Lung (tissue), 12 donors: Measurements from ENCODE around the gene GAB3. TPM values are rescaled to one million over a fixed set of nuclear protein-coding genes. Genes with fewer than 3 reads are reported as not detected.

Experiments used
- ATAC-seq: fragments of 200-7000 bp; cut with Tn5 transposase; one replicate; pipeline ENCODE4 v1.9.1; 2020; ENCODE audit warnings: moderate number of reproducible peaks; ENCODE audit not compliant: insufficient read depth, low FRiP score
- DNase-seq, 3 donors: peaks; one replicate each; pipeline ENCODE4 v3.0.0-alpha.2; 2013 to 2017
- H3K27ac ChIP-seq, 2 donors: one replicate each; pipeline ENCODE4 v1.5.1; 2013; ENCODE audit warnings: mild to moderate bottlenecking in 2 of 2, moderate library complexity in 2 of 2, control low read depth in 1 of 2, inconsistent platforms in 1 of 2, low read depth in 1 of 2, low read length in 1 of 2
- H3K27me3 ChIP-seq, 3 donors: one replicate each; pipeline ENCODE4 v1.5.1; 2013; ENCODE audit warnings: low read length in 2 of 3; ENCODE audit not compliant: control insufficient read depth in 3 of 3, insufficient read depth in 3 of 3
- H3K36me3 ChIP-seq, 4 donors: one replicate each; pipeline ENCODE4 v1.5.1; 2013; ENCODE audit warnings: low read length in 4 of 4, mild to moderate bottlenecking in 1 of 4, moderate library complexity in 1 of 4; ENCODE audit not compliant: control insufficient read depth in 4 of 4, insufficient read depth in 4 of 4
- H3K4me1 ChIP-seq, 5 donors: one replicate each; pipeline ENCODE4 v1.5.1; 2013; ENCODE audit warnings: low read length in 5 of 5, mild to moderate bottlenecking in 2 of 5, moderate library complexity in 1 of 5; ENCODE audit not compliant: control insufficient read depth in 5 of 5, insufficient read depth in 5 of 5
- H3K4me3 ChIP-seq: one replicate; pipeline ENCODE4 v1.5.1; 2013; ENCODE audit warnings: mild to moderate bottlenecking, control low read depth, moderate library complexity
- H3K9ac ChIP-seq, 2 donors: one replicate each; pipeline ENCODE4 v1.5.1; 2013; ENCODE audit warnings: low read length in 2 of 2, control low read depth in 1 of 2; ENCODE audit not compliant: insufficient read depth in 1 of 2
- H3K9me3 ChIP-seq, 4 donors: one replicate each; pipeline ENCODE4 v1.5.1; 2013; ENCODE audit warnings: low read length in 3 of 4, mild to moderate bottlenecking in 1 of 4, moderate library complexity in 1 of 4; ENCODE audit not compliant: control insufficient read depth in 4 of 4, insufficient read depth in 3 of 4
- CTCF ChIP-seq: IDR thresholded peaks from 2 replicates; pipeline ENCODE4 v1.5.1; 2012; ENCODE audit warnings: mild to moderate bottlenecking; ENCODE audit errors: control extremely low read depth, extremely low read depth
- WGBS, 2 donors: extraction: QIAGEN DNeasy Blood & Tissue Kit; methylation state at CpG; one replicate each; pipeline ENCODE4 v1.1.7; 2013; 5-methylcytosine and 5-hydroxymethylcytosine counted together
- polyA plus RNA-seq, 2 donors: library from polyadenylated mRNA; stranded (reverse); fragments of 200-250 nt; gene quantifications; one replicate each; pipeline ENCODE4 v1.2.1, GENCODE V29; 2013
- total RNA-seq, 2 donors: library from RNA; depleted of rRNA in 1 of 2; stranded (reverse); fragments of >200 nt in 1 of 2; gene quantifications; one replicate each; pipeline ENCODE4 v1.2.1, GENCODE V29; 2014 to 2021
- donor health status: control.
- donor health status: control.
- donor health status: Bipolar disorder and iron deficiency.
- donor health status: healthy.
- donor health status: DM: yes; HTN: yes; CAD: no.

The GAB3 gene
- total and polyA plus RNA-seq, 4 donors = 4.4 to 12.8 (median 10.2) TPM

GRCh38 chrX:154751203-154751668 is 359 bp upstream of the GAB3 start:
- no peak overlapping the region for H3K9ac ChIP-seq
- H3K27me3 ChIP-seq = peaks cover 4 to 19% (median 9%) of the 10 kb centered on the region in 3 donors
- no peak for ATAC-seq
- H3K4me1 ChIP-seq = peaks cover 0 to 5% (median 1%) of the 10 kb centered on the region in 5 donors
- DNase-seq = no peak
- TF ChIP-seq CTCF = no peak
- no peak overlapping the region for H3K4me3 ChIP-seq
- H3K27ac ChIP-seq = peak overlapping the region; percentile 68 to 93
- WGBS, 2 donors = 4 to 30% methylated on average over 4 to 20 of the region's 20 CpGs
- no peaks in the 10 kb centered on the region for H3K9me3 ChIP-seq
- H3K36me3 ChIP-seq = no peaks in the 10 kb centered on the region

- TF ChIP-seq CTCF = no peak
- Histone ChIP-seq H3K27me3 (peaks cover 4 to 19% (median 9%) of the 10 kb centered on the region in 3 donors), H3K27ac (peak overlapping the region in 1 of 2 donors; percentile 93), H3K4me1 (peaks cover 0 to 5% (median 1%) of the 10 kb centered on the region in 5 donors), H3K36me3 (no peaks in the 10 kb centered on the region), H3K4me3 (no peak overlapping the region), H3K9ac (peak overlapping the region in 1 of 2 donors; percentile 66), H3K9me3 (no peaks in the 10 kb centered on the region)
- ATAC-seq (no peak), DNase-seq (peak in 1 of 3 donors; percentile 33)
- 12 to 44% methylated on average over 6 of the region's 6 CpGs for WGBS, 2 donors
Measured at GRCh38 chrX:154749856-154750255, 1.0 kb downstream of the GAB3 start.

GRCh38 chrX:154748712-154749339 is 2.1 kb downstream of the GAB3 start:
- TF ChIP-seq CTCF = peak; percentile 58
- ATAC-seq = peak; percentile 54
- Histone ChIP-seq H3K4me1 (peaks cover 0 to 5% (median 1%) of the 10 kb centered on the region in 5 donors), H3K27ac (no peak overlapping the region), H3K36me3 (no peaks in the 10 kb centered on the region), H3K4me3 (no peak overlapping the region), H3K9ac (no peak overlapping the region), H3K27me3 (peaks cover 4 to 19% (median 9%) of the 10 kb centered on the region in 3 donors), H3K9me3 (no peaks in the 10 kb centered on the region)
- WGBS, 2 donors = 15 to 24% methylated on average over 11 of the region's 11 CpGs
- peak; percentile 51 to 80 (median 79) for DNase-seq
